Kidney (tissue), 14 donors: ENCODE measurements around the gene ING3. TPM values are rescaled to one million over a fixed set of nuclear protein-coding genes. Genes with fewer than 3 reads are reported as not detected.

Experiments
- DNase-seq, 5 donors: peaks; one replicate each; pipeline ENCODE4 v3.0.0-alpha.2; 2013 to 2020
- FAIRE-seq: peaks from 2 replicates; lab custom pipeline; 2012; peaks lifted over from hg19 to GRCh38; lab: Jason Lieb, UNC
- H3K27ac ChIP-seq, 2 donors: one replicate each; pipeline ENCODE4 v1.7.0; 2013; ENCODE audit warnings: low read depth in 2 of 2, low read length in 2 of 2, inconsistent platforms in 1 of 2
- H3K27me3 ChIP-seq: one replicate; pipeline ENCODE4 v1.7.1; 2013; ENCODE audit warnings: low read length, inconsistent platforms; ENCODE audit not compliant: control insufficient read depth, insufficient read depth
- H3K36me3 ChIP-seq, 3 donors: one replicate each; pipeline versions ENCODE4 v1.7.0 to v1.7.1; 2013; ENCODE audit warnings: low read length in 3 of 3, control low read depth in 1 of 3, inconsistent platforms in 1 of 3; ENCODE audit not compliant: insufficient read depth in 3 of 3, control insufficient read depth in 2 of 3
- H3K4me1 ChIP-seq, 3 donors: one replicate each; pipeline versions ENCODE4 v1.7.0 to v1.7.1; 2013; ENCODE audit warnings: low read length in 3 of 3, inconsistent platforms in 1 of 3, low read depth in 1 of 3; ENCODE audit not compliant: control insufficient read depth in 2 of 3, insufficient read depth in 2 of 3
- H3K4me3 ChIP-seq, 3 donors: one replicate each; pipeline versions ENCODE4 v1.7.0 to v1.8.1; 2013; ENCODE audit warnings: low read length in 3 of 3, control low read depth in 1 of 3, inconsistent platforms in 1 of 3
- H3K9ac ChIP-seq, 3 donors: one replicate each; pipeline versions ENCODE4 v1.7.0 to v1.7.1; 2013; ENCODE audit warnings: low read length in 3 of 3, control low read depth in 1 of 3, inconsistent platforms in 1 of 3
- H3K9me3 ChIP-seq, 3 donors: one replicate each; pipeline versions ENCODE4 v1.7.0 to v1.7.1; 2013; ENCODE audit warnings: low read length in 3 of 3, control low read depth in 1 of 3, inconsistent platforms in 1 of 3; ENCODE audit not compliant: control insufficient read depth in 2 of 3, insufficient read depth in 1 of 3
- intact Hi-C: fragments of 100-400 bp; cut with DNase I; formaldehyde crosslinking; loops from one replicate; pipeline ENCODE4 v1.11.1; 2022
- polyA plus RNA-seq: library from polyadenylated mRNA; stranded (reverse); fragments of 350-450 nt; fragmentation: Illumina TruSeq; extraction: RNeasy Lipid Tissue Mini Kit (QIAGEN cat#74804); gene quantifications from one replicate; pipeline ENCODE4 v1.2.3, GENCODE V29; 2014; ENCODE audit warnings: low read depth, low replicate concordance; ENCODE audit not compliant: insufficient read depth
- total RNA-seq: library from RNA; stranded (reverse); fragmentation: NEBNext Ultra II Directional; extraction: Animal tissue kit (Norgen Biotek cat#: 25700); gene quantifications from one replicate; pipeline ENCODE4 v1.2.1, GENCODE V29; 2021
- TF ChIP-seq, protein P1 (sequence below): IDR thresholded peaks from 3 replicates; pipeline ENCODE4 v1.5.1; 2012; ENCODE audit warnings: mild to moderate bottlenecking, moderate library complexity, borderline replicate concordance; ENCODE audit not compliant: insufficient read depth; ENCODE audit errors: extremely low read depth
- donor health status: control.
- donor health status: control.
- donor health status: control.
- donor health status: control.
- donor health status: control.
- donor health status: DM: yes; HTN: yes; CAD: no.
- donor health status: Normal renal cell carcinoma (clear cell type).

ING3 gene
- total and polyA plus RNA-seq, 2 donors from 2014 or later: 5.2 to 20.8 TPM

DNA sequence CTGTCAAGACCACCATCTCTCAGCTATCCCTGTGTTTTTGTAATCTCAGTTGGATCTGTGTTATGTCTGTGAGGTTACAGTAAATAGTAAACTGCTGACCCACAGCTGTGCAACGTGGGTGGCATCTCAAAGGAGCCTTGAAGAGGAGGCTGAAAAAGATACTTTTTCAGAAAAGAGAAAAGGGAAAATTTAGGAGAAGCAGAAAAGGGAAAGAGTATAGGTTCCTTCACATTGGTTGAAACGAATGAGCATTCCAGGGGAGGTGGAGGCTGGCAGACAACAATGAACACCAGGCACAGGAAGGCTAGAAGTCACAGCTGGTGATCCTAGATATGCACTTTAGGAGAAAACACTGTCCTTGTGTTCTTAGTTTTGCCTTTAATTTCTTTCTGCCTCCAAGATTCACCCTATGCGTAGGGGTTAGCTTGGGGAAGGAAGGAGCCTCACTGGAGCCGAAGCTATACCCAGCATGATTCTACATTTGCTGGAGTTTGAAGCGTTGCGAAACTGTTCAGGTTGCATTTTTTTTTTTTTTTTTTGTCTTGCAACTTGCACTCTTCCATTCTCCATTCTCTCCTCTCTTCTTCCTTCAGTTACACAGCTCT, 56.2 kb downstream of the ING3 start:
- no peaks in the 10 kb centered on the region for H3K4me1 ChIP-seq
- TF ChIP-seq, protein P1, sequence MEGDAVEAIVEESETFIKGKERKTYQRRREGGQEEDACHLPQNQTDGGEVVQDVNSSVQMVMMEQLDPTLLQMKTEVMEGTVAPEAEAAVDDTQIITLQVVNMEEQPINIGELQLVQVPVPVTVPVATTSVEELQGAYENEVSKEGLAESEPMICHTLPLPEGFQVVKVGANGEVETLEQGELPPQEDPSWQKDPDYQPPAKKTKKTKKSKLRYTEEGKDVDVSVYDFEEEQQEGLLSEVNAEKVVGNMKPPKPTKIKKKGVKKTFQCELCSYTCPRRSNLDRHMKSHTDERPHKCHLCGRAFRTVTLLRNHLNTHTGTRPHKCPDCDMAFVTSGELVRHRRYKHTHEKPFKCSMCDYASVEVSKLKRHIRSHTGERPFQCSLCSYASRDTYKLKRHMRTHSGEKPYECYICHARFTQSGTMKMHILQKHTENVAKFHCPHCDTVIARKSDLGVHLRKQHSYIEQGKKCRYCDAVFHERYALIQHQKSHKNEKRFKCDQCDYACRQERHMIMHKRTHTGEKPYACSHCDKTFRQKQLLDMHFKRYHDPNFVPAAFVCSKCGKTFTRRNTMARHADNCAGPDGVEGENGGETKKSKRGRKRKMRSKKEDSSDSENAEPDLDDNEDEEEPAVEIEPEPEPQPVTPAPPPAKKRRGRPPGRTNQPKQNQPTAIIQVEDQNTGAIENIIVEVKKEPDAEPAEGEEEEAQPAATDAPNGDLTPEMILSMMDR: no peak
- H3K9me3 ChIP-seq: no peaks in the 10 kb centered on the region
- DNase-seq (peak in 1 of 5 donors; percentile 48), FAIRE-seq (no peak)
- intact Hi-C loops: no loop called here
- H3K36me3 ChIP-seq: no peaks in the 10 kb centered on the region
- H3K27me3 ChIP-seq: no peaks in the 10 kb centered on the region
- no peak overlapping the region for H3K4me3 ChIP-seq
- H3K27ac ChIP-seq: no peak overlapping the region
- H3K9ac ChIP-seq: no peak overlapping the region

GRCh38 chr7:121008816-121009215, 58.2 kb downstream of the ING3 start:
- no peak for FAIRE-seq
- intact Hi-C loops: no loop called here
- DNase-seq: no peak
- no peak overlapping the region for H3K9ac ChIP-seq
- no peaks in the 10 kb centered on the region for H3K4me1 ChIP-seq
- H3K4me3 ChIP-seq: no peak overlapping the region
- H3K36me3 ChIP-seq: no peaks in the 10 kb centered on the region
- H3K9me3 ChIP-seq: no peaks in the 10 kb centered on the region
- H3K27ac ChIP-seq: no peak overlapping the region
- TF ChIP-seq, protein P1: no peak
- no peaks in the 10 kb centered on the region for H3K27me3 ChIP-seq

GRCh38 chr7:121011401-121011800, 60.8 kb downstream of the ING3 start:
- H3K36me3 ChIP-seq: no peaks in the 10 kb centered on the region
- TF ChIP-seq, protein P1: no peak
- no peak for DNase-seq
- FAIRE-seq: no peak
- no peak overlapping the region for H3K27ac ChIP-seq
- H3K9ac ChIP-seq: no peak overlapping the region
- no peaks in the 10 kb centered on the region for H3K4me1 ChIP-seq
- no peaks in the 10 kb centered on the region for H3K9me3 ChIP-seq
- no peak overlapping the region for H3K4me3 ChIP-seq
- intact Hi-C loops: no loop called here
- H3K27me3 ChIP-seq: no peaks in the 10 kb centered on the region
